Ammon's horn (tissue), 1 donor: ENCODE results near the gene SPDYE4.
"Not testable (repeated sequence)": the region's sequence is repeated elsewhere in the genome, so short reads cannot be mapped to it uniquely, and the experiment has no call there.

Experiments used
- DNase-seq: peaks from one replicate; pipeline ENCODE4 v3.0.0-alpha.2; 2016; ENCODE audit warnings: low spot score

Gene SPDYE4

GRCh38 chr17:8758137-8758596 lies at the start of gene SPDYE4:
SPDYE4 (minus strand) TSS chr17:8758546; CDS start chr17:8758382, 164 bp downstream.
- no peak for DNase-seq

GRCh38 chr17:8806926-8807550 lies 48.7 kb upstream of the SPDYE4 start:
- peak; percentile 54 for DNase-seq

GRCh38 chr17:8806253-8806925 lies 48.0 kb upstream of the SPDYE4 start:
- DNase-seq, result no peak

- not testable (repeated sequence) for DNase-seq
Observed at GRCh38 chr17:8805396-8805795, 47.0 kb upstream of the SPDYE4 start.

GRCh38 chr17:8803531-8804420 lies 45.4 kb upstream of the SPDYE4 start:
- no peak for DNase-seq

- no peak for DNase-seq
Observed at GRCh38 chr17:8801135-8801840, 42.9 kb upstream of the SPDYE4 start.

- no peak for DNase-seq
Observed at GRCh38 chr17:8800656-8801055, 42.3 kb upstream of the SPDYE4 start.

- DNase-seq, result no peak
Observed at GRCh38 chr17:8799570-8800212, 41.3 kb upstream of the SPDYE4 start.

GRCh38 chr17:8798846-8799569 lies 40.7 kb upstream of the SPDYE4 start, which contains the start of gene MFSD6L:
MFSD6L (minus strand) TSS chr17:8799365; CDS start chr17:8799120, 245 bp downstream.
- no peak for DNase-seq

- DNase-seq, result no peak
Observed at GRCh38 chr17:8798176-8798845, 40.0 kb upstream of the SPDYE4 start.

GRCh38 chr17:8797621-8798175 lies 39.4 kb upstream of the SPDYE4 start:
- DNase-seq, result no peak

- DNase-seq, result peak; percentile 32
Observed at GRCh38 chr17:8794636-8795035, 36.3 kb upstream of the SPDYE4 start.

GRCh38 chr17:8793649-8794048 lies 35.3 kb upstream of the SPDYE4 start:
- DNase-seq, result no peak

GRCh38 chr17:8792646-8793045 lies 34.3 kb upstream of the SPDYE4 start:
- DNase-seq, result no peak

- no peak for DNase-seq
Observed at GRCh38 chr17:8791910-8792270, 33.5 kb upstream of the SPDYE4 start.

- no peak for DNase-seq
Observed at GRCh38 chr17:8791248-8791909, 33.0 kb upstream of the SPDYE4 start.

- DNase-seq, result no peak
Observed at GRCh38 chr17:8789743-8790142, 31.4 kb upstream of the SPDYE4 start.

GRCh38 chr17:8788998-8789397 lies 30.7 kb upstream of the SPDYE4 start:
- DNase-seq, result no peak
